A549 (cell line): ENCODE data around the gene ALDOA. TPM values are rescaled to one million over a fixed set of nuclear protein-coding genes. Genes with fewer than 3 reads are reported as not detected.

Experiments used
- ATAC-seq, 2 experiments: fragments of 200-7000 bp in 1 of 2; fragments of >200 bp in 1 of 2; cut with Nextera tagmentation in 1 of 2; cut with Tn5 transposase in 1 of 2; 3 replicates each; pipeline versions ENCODE4 v1.8.0 to v1.9.1; 2018 to 2020; ENCODE audit warnings: mild to moderate bottlenecking in 1 of 2, moderate library complexity in 1 of 2
- CTCF ChIA-PET: fragments of 300-600 bp; sonication (Branson Sonifier 250); formaldehyde crosslinking; extraction: SDS; loops from one replicate; lab custom pipeline; 2021; ENCODE audit warnings: antibody characterized with exemption, inconsistent platforms; lab: Yijun Ruan, JAX
- POLR2A ChIA-PET: fragments of 350-600 bp; formaldehyde crosslinking; extraction: SDS; loops from one replicate; lab custom pipeline; 2021; ENCODE audit warnings: antibody characterized with exemption, inconsistent platforms; lab: Yijun Ruan, JAX
- DNase-seq, 2 experiments: peaks; one replicate each; pipeline versions ENCODE4 v3.0.0 to v3.0.0-alpha.2; 2011 to 2016; ENCODE audit warnings: low read depth in 1 of 2, low spot score in 1 of 2
- FAIRE-seq: peaks from 2 replicates; lab custom pipeline; 2011; peaks lifted over from hg19 to GRCh38; lab: Jason Lieb, UNC
- H3K27ac ChIP-seq, 2 experiments: fragments of >200 bp; sonication (Bioruptor Twin); formaldehyde crosslinking; 3 replicates each; pipeline ENCODE4 v1.5.1; 2016 to 2017
- H3K4me1 ChIP-seq: fragments of >200 bp; sonication (Bioruptor Twin); formaldehyde crosslinking; 3 replicates; pipeline ENCODE4 v1.6.1; 2016
- H3K4me2 ChIP-seq: fragments of >200 bp; sonication (Bioruptor Twin); formaldehyde crosslinking; 3 replicates; pipeline ENCODE4 v1.6.1; 2016
- H3K4me3 ChIP-seq: fragments of >200 bp; sonication (Bioruptor Twin); formaldehyde crosslinking; 3 replicates; pipeline ENCODE4 v1.5.1; 2016
- H3K9me3 ChIP-seq: fragments of >200 bp; sonication (Bioruptor Twin); formaldehyde crosslinking; 3 replicates; pipeline ENCODE4 v1.6.1; 2016
- ATOH8 ChIP-seq: fragments of 250-450 bp; sonication (Bioruptor Pico); IDR thresholded peaks from 2 replicates; pipeline ENCODE4 v1.5.0; 2020; ENCODE audit warnings: low read depth, mild to moderate bottlenecking, moderate library complexity
- BHLHE40 ChIP-seq: IDR thresholded peaks from 2 replicates; pipeline ENCODE4 v1.6.1; 2012; ENCODE audit warnings: low read depth, low read length, inconsistent platforms
- CEBPB ChIP-seq, 2 experiments: fragments of >200 bp in 1 of 2; sonication (Bioruptor Twin) in 1 of 2; formaldehyde crosslinking in 1 of 2; IDR thresholded peaks; 2 replicates each; pipeline ENCODE4 v1.6.1; 2012 to 2016
- CTCF ChIP-seq: fragments of >200 bp; sonication (Bioruptor Twin); formaldehyde crosslinking; IDR thresholded peaks from 3 replicates; pipeline ENCODE4 v1.5.1; 2016
- E2F6 ChIP-seq: IDR thresholded peaks from 2 replicates; pipeline ENCODE4 v1.6.1; 2012; ENCODE audit warnings: low read depth, borderline replicate concordance
- EHMT2 ChIP-seq: fragments of 200-600 bp; sonication (generic); IDR thresholded peaks from 2 replicates; pipeline ENCODE4 v1.6.1; 2016; ENCODE audit warnings: antibody characterized with exemption, low read depth, mild to moderate bottlenecking, moderate library complexity
- FOSB ChIP-seq: fragments of 250-450 bp; sonication (Bioruptor Pico); IDR thresholded peaks from 2 replicates; pipeline ENCODE4 v1.5.0; 2020; ENCODE audit warnings: mild to moderate bottlenecking, moderate library complexity
- FOSL2 ChIP-seq, 2 experiments: fragments of 450-650 bp in 1 of 2; fragments of >200 bp in 1 of 2; sonication (Bioruptor Twin) in 1 of 2; formaldehyde crosslinking; IDR thresholded peaks; 2 replicates each; pipeline versions ENCODE4 v1.5.0 to v1.6.1; 2016 to 2020; ENCODE audit warnings: mild to moderate bottlenecking in 1 of 2, moderate library complexity in 1 of 2
- HES2 ChIP-seq: fragments of >200 bp; sonication (Bioruptor Twin); formaldehyde crosslinking; IDR thresholded peaks from 2 replicates; pipeline ENCODE4 v1.6.1; 2016
- HEYL ChIP-seq: fragments of 250-450 bp; sonication (Bioruptor Pico); IDR thresholded peaks from 2 replicates; pipeline ENCODE4 v1.8.0; 2021; ENCODE audit warnings: mild to moderate bottlenecking, moderate library complexity
- HMGXB4 ChIP-seq: fragments of 250-450 bp; sonication (Bioruptor Pico); IDR thresholded peaks from 2 replicates; pipeline ENCODE4 v1.5.0; 2021; ENCODE audit warnings: mild to moderate bottlenecking, moderate library complexity, borderline replicate concordance
- HOXB13 ChIP-seq: fragments of 250-450 bp; sonication (Bioruptor Pico); IDR thresholded peaks from 2 replicates; pipeline ENCODE4 v1.5.0; 2020; ENCODE audit warnings: low read depth, mild to moderate bottlenecking, moderate library complexity
- KDM1A ChIP-seq: fragments of 200-600 bp; sonication (generic); IDR thresholded peaks from 2 replicates; pipeline ENCODE4 v1.6.1; 2016; ENCODE audit warnings: low read depth, mild to moderate bottlenecking
- MAFK ChIP-seq: fragments of 450-650 bp; IDR thresholded peaks from 2 replicates; pipeline ENCODE4 v1.6.1; 2014; ENCODE audit not compliant: partially characterized antibody
- MAZ ChIP-seq: fragments of 150-350 bp; IDR thresholded peaks from 2 replicates; pipeline ENCODE4 v1.6.1; 2014; ENCODE audit warnings: antibody characterized with exemption, low read depth, low read length, borderline replicate concordance
- NPAS2 ChIP-seq: fragments of 250-450 bp; sonication (Bioruptor Pico); IDR thresholded peaks from 2 replicates; pipeline ENCODE4 v1.8.0; 2022; ENCODE audit warnings: mild to moderate bottlenecking, moderate library complexity, borderline replicate concordance
- NR3C1 ChIP-seq: fragments of >200 bp; sonication (Bioruptor Twin); formaldehyde crosslinking; IDR thresholded peaks from 3 replicates; pipeline ENCODE4 v1.6.1; 2017
- POLR2A ChIP-seq: IDR thresholded peaks from 2 replicates; pipeline ENCODE4 v1.6.1; 2012; ENCODE audit warnings: mild to moderate bottlenecking, low read length
- RARB ChIP-seq: fragments of 250-450 bp; sonication (Bioruptor Pico); IDR thresholded peaks from 2 replicates; pipeline ENCODE4 v1.8.0; 2021; ENCODE audit warnings: mild to moderate bottlenecking, moderate library complexity
- RNF2 ChIP-seq: fragments of 200-600 bp; sonication (generic); IDR thresholded peaks from 2 replicates; pipeline ENCODE4 v1.6.1; 2016; ENCODE audit warnings: low read depth, mild to moderate bottlenecking, antibody characterized with exemption, moderate library complexity, borderline replicate concordance
- SMC3 ChIP-seq: fragments of >200 bp; sonication (Bioruptor Twin); formaldehyde crosslinking; IDR thresholded peaks from 3 replicates; pipeline ENCODE4 v1.6.1; 2018; ENCODE audit warnings: inconsistent platforms
- ZFP36 ChIP-seq: fragments of 450-650 bp; IDR thresholded peaks from 2 replicates; pipeline ENCODE4 v1.6.1; 2014; ENCODE audit warnings: borderline replicate concordance; ENCODE audit not compliant: partially characterized antibody
- ZNF302 ChIP-seq: fragments of 250-450 bp; sonication (Bioruptor Pico); IDR thresholded peaks from 2 replicates; pipeline ENCODE4 v1.9.0; 2021; ENCODE audit warnings: inconsistent platforms, mild to moderate bottlenecking, moderate library complexity
- WGBS: methylation state at CpG from one replicate; pipeline ENCODE4 v1.1.6; 2017; ENCODE audit errors: missing lambda C conversion rate; 5-methylcytosine and 5-hydroxymethylcytosine counted together
- polyA plus RNA-seq, 4 experiments: library from polyadenylated mRNA; depleted of rRNA in 3 of 4; stranded (reverse); fragments of >200 nt; fragmentation: RNase III in 1 of 4; extraction: RNeasy Plus Mini Kit Qiagen cat#74134 plus additional on column Dnase treatment in 1 of 4; gene quantifications; 2 replicates in 3 of 4; 3 replicates in 1 of 4; pipeline ENCODE4 v1.2.3, GENCODE V29; 2011 to 2017

ALDOA gene
- polyA plus RNA-seq, 2 of the 4 experiments (the other 2 are of a cell fraction): 741 to 1,286 TPM

- no peak for FAIRE-seq
- DNase-seq: no peak
- no peak overlapping the region for H3K4me2 ChIP-seq
- H3K4me3 ChIP-seq: no peak overlapping the region
- no peaks in the 10 kb centered on the region for H3K9me3 ChIP-seq
- no peak for ATAC-seq
- CTCF ChIA-PET: interaction anchor here (1.0 to 7.5 kb wide), 2 partner anchors 16 to 52 kb away, joined by 6 to 80 read pairs; partner anchors contain the start of gene TBX6
- WGBS: 86% methylated on average over 15 of the region's 15 CpGs
- POLR2A ChIA-PET: no interaction called here
- H3K4me1 ChIP-seq: peaks cover 9% of the 10 kb centered on the region
- H3K27ac ChIP-seq: no peak overlapping the region
- TF ChIP-seq HES2 (no peak), NPAS2 (no peak), MAFK (no peak), RARB (no peak), RNF2 (no peak), FOSB (CRISPR knock-in tag) (no peak), FOSL2 (IDR thresholded peaks at IDR 0.05) (no peak), FOSL2 (CRISPR knock-in tag; IDR thresholded peaks at IDR 0.05) (no peak), POLR2A (no peak), SMC3 (no peak), CEBPB (IDR thresholded peaks at IDR 0.05) (no peak), CTCF (no peak), HMGXB4 (CRISPR knock-in tag) (no peak), MAZ (no peak), NR3C1 (no peak), KDM1A (no peak), ZNF302 (CRISPR knock-in tag) (no peak), HOXB13 (CRISPR knock-in tag) (no peak), HEYL (CRISPR knock-in tag) (no peak), BHLHE40 (no peak), ATOH8 (no peak)
Observed at GRCh38 chr16:30108059-30108850, 42.7 kb downstream of the ALDOA start.

- ChIA-PET CTCF (interaction anchor here (1.8 to 13.1 kb wide), 3 partner anchors 11 to 47 kb away, joined by 6 to 153 read pairs (median 16); partner anchors contain the start of genes TBX6 and YPEL3), POLR2A (no interaction called here)
- FAIRE-seq: no peak
- Histone ChIP-seq H3K4me2 (no peak overlapping the region), H3K27ac (no peak overlapping the region), H3K4me1 (peaks cover 19% of the 10 kb centered on the region), H3K4me3 (no peak overlapping the region), H3K9me3 (no peaks in the 10 kb centered on the region)
- no peak for TF ChIP-seq ZFP36
- no peak for TF ChIP-seq EHMT2
- no peak for TF ChIP-seq E2F6
- no peak for TF ChIP-seq HES2
- no peak for TF ChIP-seq FOSL2 (IDR thresholded peaks at IDR 0.05)
- peak; percentile 41; the same call in 1 of the 2 replicates for TF ChIP-seq FOSL2 (CRISPR knock-in tag; IDR thresholded peaks at IDR 0.05)
- no peak for TF ChIP-seq RARB
- DNase-seq: no peak
- no peak for ATAC-seq
- WGBS: 50% methylated on average over 7 of the region's 7 CpGs
Observed at GRCh38 chr16:30110661-30111060, 45.1 kb downstream of the ALDOA start.
